ENCODE measurements around the gene UBE2D3. TPM values are rescaled to one million over a fixed set of nuclear protein-coding genes. Genes with fewer than 3 reads are reported as not detected.

Gene UBE2D3
- 100 to 1,000 TPM; 290 to 303 (median 293) TPM for total RNA-seq
- long read RNA-seq, donor 1, transcript UBE2D3-210 (8 exons, 3,990 nt) = major isoform, 122 of 313 reads
- long read RNA-seq, donor 1, transcript UBE2D3-208 (8 exons, 2,227 nt) = minor isoform, 36 of 313 reads
- long read RNA-seq, donor 1, transcript UBE2D3-207 (8 exons, 2,368 nt) = minor isoform, 21 of 313 reads
- long read RNA-seq, donor 1, partial matches to known transcripts = 112 of 313 reads
- long read RNA-seq, donor 1, other reads (novel, unspliced or antisense) = 15 of 313 reads
- long read RNA-seq, donor 2, transcript UBE2D3-207 (8 exons, 2,368 nt) = minor isoform, 20 of 179 reads
- long read RNA-seq, donor 2, transcript UBE2D3-210 (8 exons, 3,990 nt) = major isoform, 58 of 179 reads
- long read RNA-seq, donor 2, transcript UBE2D3-208 (8 exons, 2,227 nt) = minor isoform, 42 of 179 reads
- long read RNA-seq, donor 2, partial matches to known transcripts = 42 of 179 reads
- long read RNA-seq, donor 2, other reads (novel, unspliced or antisense) = 16 of 179 reads

DNA sequence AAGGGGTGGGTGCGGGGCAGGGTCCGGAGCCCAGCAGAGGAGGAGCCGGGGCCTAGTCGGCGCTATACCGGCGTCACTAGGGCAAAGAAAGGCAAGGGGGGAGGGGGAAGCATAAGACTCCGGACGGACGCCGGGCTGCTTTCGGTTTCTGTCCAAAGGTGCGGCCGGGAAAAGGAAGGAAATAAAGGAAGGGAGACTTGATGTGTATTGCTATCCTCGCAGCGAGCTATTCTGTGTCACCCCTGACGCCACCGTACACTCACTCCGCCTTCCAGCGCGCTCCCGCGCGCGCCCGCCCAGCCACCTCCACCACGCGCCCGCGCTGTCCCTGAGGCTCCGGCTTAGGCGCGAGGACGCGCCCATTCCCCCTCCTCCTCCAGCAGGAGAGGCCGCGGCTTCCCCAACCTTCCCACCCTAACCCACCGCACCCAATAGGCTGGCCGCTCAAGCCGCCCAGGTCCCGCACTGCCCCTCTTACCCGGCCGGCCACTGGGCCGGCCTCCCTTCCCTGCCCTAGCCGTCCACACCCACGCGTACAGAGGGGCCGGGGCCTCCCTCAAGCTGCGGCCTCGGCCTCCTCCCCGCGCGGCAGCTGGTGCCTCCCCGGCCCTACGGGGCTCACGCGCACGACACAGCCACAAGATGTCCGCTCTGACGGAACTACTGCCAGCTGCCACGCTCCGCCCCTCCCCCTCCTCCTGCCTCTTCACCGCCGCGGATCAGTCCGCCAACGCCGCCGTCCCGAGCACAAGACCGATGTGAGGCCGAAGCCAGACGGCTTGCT is at the start of gene UBE2D3:
UBE2D3 (minus strand) TSS at position 662 of the 784 bp plus-strand sequence. CDS start 1,043 bp downstream, outside the sequence.
- DNase-seq = peak; percentile 95 to 97 (median 96)
- Histone ChIP-seq H3K36me3 (ENCODE audit: low read depth) (peaks cover 5% of the 10 kb centered on the region), H3K4me1 (ENCODE audit: low read depth) (peaks cover 13% of the 10 kb centered on the region), H3K4me3 (peak within 1 kb of the TSS; percentile 96), H3K9me3 (no peaks in the 10 kb centered on the region)
- TF ChIP-seq, protein P1, sequence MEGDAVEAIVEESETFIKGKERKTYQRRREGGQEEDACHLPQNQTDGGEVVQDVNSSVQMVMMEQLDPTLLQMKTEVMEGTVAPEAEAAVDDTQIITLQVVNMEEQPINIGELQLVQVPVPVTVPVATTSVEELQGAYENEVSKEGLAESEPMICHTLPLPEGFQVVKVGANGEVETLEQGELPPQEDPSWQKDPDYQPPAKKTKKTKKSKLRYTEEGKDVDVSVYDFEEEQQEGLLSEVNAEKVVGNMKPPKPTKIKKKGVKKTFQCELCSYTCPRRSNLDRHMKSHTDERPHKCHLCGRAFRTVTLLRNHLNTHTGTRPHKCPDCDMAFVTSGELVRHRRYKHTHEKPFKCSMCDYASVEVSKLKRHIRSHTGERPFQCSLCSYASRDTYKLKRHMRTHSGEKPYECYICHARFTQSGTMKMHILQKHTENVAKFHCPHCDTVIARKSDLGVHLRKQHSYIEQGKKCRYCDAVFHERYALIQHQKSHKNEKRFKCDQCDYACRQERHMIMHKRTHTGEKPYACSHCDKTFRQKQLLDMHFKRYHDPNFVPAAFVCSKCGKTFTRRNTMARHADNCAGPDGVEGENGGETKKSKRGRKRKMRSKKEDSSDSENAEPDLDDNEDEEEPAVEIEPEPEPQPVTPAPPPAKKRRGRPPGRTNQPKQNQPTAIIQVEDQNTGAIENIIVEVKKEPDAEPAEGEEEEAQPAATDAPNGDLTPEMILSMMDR (IDR thresholded peaks at IDR 0.05) = no peak
- intact Hi-C loops (cut with DNase I, micrococcal nuclease) = no loop called here
- ATAC-seq = peak; percentile 78

GRCh38 chr4:102871772-102872171 is 44.4 kb upstream of the UBE2D3 start:
- Histone ChIP-seq H3K36me3 (ENCODE audit: low read depth) (no peaks in the 10 kb centered on the region), H3K4me3 (no peak overlapping the region), H3K9me3 (peaks cover 5% of the 10 kb centered on the region), H3K4me1 (ENCODE audit: low read depth) (peaks cover 3% of the 10 kb centered on the region)
- ATAC-seq (no peak), DNase-seq (no peak)
- TF ChIP-seq, protein P1 (IDR thresholded peaks at IDR 0.05) = no peak
- intact Hi-C loops (cut with DNase I, micrococcal nuclease) = no loop called here

DNA sequence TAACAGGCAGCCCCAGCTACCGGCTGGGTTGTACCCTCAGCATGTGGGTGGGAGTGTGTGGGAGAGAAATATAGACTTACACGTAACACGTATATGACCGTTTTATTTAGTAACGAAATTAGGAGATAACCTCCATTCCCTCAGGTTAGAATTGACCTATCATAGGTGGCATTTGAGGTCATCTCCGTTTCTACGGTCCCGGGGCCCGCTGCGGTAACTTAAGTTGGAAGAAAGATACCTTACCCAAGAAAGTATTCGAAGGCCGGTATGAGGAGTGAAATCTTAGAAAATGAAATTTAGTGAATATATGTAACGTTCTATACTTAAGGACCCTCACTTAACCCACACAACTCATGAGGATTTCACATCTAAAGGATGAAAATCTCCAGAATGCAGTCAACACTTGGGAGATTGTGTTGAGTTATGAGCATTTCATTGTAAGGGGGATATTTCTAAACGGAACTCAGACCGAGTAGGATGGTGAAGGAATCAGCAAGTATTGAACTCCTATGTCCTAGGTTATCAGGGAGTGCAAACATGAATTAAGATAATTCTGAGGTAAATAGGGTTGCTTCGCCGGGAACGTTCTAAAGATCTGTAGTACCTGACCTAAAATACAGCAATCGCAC is 42.3 kb upstream of the UBE2D3 start:
- DNase-seq (peak in 2 of 3 donors; percentile 33 to 39), ATAC-seq (no peak)
- TF ChIP-seq, protein P1 (IDR thresholded peaks at IDR 0.05) = no peak
- Histone ChIP-seq H3K36me3 (ENCODE audit: low read depth) (no peaks in the 10 kb centered on the region), H3K4me3 (peak overlapping the region; percentile 45), H3K4me1 (ENCODE audit: low read depth) (peaks cover 3% of the 10 kb centered on the region), H3K9me3 (no peaks in the 10 kb centered on the region)
- intact Hi-C loops (cut with DNase I, micrococcal nuclease) = loop anchor here in 1 of 2 donors (2.0 kb wide), 1 partner anchor 41 kb away; no protein-coding TSS in a partner anchor

DNA sequence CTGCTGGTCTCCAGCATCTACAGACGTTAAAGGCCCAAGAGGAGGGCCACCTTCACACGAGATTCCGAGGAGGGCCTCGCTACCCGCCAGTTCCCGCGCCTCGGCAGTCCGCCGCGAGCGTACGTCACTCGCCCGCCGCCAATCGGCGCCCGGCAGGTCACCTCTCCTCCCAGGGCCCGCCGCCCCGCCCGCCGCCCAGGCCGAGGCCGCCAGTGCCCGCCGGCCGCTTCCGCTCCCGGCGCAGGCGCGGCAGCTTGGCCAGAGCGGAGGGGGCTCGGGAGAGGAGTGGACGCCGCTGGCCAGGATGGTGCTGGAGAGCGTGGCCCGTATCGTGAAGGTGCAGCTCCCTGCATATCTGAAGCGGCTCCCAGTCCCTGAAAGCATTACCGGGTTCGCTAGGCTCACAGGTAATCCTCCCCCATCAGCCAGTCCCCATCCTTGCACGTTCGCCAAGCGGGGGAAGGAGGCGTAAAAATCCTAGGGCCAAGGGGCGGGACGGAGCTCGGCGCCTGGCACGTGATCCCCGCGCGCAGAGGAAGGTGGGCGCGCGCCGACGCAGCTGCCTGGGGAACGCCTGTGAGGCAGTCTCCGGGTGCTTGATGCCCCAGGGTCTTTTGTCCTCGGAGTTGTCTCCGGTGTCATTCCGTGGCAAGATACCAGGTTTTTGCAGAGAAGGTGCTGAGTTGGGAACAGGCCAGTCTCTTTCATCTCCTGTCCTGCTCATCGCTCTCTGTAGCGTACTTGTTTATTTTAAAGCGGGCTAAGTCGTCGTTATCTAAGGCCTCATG is 41.6 kb upstream of the UBE2D3 start, which contains the start of gene CISD2:
CISD2 (plus strand) TSS at position 212 of the 788 bp plus-strand sequence; CDS start at position 305, 93 bp downstream.
- peak; percentile 98 for ATAC-seq
- Histone ChIP-seq H3K9me3 (no peaks in the 10 kb centered on the region), H3K4me1 (ENCODE audit: low read depth) (peaks cover 3% of the 10 kb centered on the region), H3K36me3 (ENCODE audit: low read depth) (no peaks in the 10 kb centered on the region), H3K4me3 (peak within 1 kb of the TSS; percentile 45)
- intact Hi-C loops (cut with DNase I, micrococcal nuclease) = loop anchor here in 1 of 2 donors (2.0 kb wide), 1 partner anchor 40 kb away; no protein-coding TSS in a partner anchor
- DNase-seq = peak; percentile 92 to 96 (median 95)
- TF ChIP-seq, protein P1 (IDR thresholded peaks at IDR 0.05) = no peak
